ENCODE results near the gene HGFAC. TPM values are rescaled to one million over a fixed set of nuclear protein-coding genes. Genes with fewer than 3 reads are reported as not detected.

The HGFAC gene
- total RNA-seq, 2 experiments from 2014 or later, result 0.25 to 0.75 TPM

DNA sequence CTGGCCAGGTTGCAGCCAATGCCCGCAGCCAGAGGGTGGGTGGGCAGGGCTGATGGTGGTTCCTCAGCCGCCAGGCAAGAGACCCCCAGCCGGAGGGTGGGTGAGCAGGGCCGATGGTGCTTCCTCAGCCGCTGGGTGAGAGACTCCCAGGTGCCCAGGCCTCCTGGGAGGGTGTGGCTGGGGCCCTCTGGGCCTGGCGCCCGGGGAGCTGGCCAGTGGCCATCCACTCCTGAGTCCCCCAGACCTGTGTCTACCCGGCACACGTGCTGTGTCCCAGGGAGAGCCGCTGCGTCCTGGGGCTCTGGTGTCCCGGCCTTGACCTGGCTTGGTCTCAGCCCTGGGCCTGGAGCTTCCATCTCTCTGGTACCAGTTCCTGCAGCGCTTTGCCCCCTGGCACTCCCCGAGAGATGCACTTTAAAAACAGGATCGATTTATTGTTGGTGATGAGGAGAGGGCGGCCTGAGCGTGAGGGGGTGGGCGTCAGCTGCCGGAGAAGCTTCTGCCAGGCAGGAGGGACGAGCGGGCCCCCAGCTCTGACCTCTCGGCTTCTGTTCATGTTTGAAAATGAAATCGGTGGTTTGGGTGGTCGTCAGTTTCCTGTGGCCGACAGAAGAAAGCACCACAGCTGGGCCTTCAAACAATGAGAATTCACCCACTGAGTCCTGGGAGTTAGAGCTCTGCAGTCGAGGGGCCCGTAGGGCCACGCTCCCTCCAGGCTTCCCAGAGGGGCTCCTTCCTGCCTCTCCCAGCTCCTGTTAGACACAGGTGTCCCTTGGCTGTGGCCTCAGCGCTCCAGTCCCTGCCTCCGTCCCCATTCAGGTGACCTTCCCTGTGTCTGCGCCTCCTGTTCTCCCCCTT lies 27.8 kb downstream of the HGFAC start:
- Mint-ChIP-seq H3K4me1 (ENCODE audit: low read depth) (no peaks in the 10 kb centered on the region), H3K27ac (no peak overlapping the region), H3K36me3 (ENCODE audit: low read depth) (no peaks in the 10 kb centered on the region), H3K4me3 (no peak overlapping the region), H3K27me3 (peaks cover 11% of the 10 kb centered on the region), H3K9me3 (no peaks in the 10 kb centered on the region)
- CTCF ChIA-PET, result no interaction called here
- no peaks in the 10 kb centered on the region for H3K4me1 ChIP-seq (ENCODE audit: insufficient read depth, low read length)
- no peak for ATAC-seq (ENCODE audit: poor library complexity)
- TF ChIP-seq, protein P1, sequence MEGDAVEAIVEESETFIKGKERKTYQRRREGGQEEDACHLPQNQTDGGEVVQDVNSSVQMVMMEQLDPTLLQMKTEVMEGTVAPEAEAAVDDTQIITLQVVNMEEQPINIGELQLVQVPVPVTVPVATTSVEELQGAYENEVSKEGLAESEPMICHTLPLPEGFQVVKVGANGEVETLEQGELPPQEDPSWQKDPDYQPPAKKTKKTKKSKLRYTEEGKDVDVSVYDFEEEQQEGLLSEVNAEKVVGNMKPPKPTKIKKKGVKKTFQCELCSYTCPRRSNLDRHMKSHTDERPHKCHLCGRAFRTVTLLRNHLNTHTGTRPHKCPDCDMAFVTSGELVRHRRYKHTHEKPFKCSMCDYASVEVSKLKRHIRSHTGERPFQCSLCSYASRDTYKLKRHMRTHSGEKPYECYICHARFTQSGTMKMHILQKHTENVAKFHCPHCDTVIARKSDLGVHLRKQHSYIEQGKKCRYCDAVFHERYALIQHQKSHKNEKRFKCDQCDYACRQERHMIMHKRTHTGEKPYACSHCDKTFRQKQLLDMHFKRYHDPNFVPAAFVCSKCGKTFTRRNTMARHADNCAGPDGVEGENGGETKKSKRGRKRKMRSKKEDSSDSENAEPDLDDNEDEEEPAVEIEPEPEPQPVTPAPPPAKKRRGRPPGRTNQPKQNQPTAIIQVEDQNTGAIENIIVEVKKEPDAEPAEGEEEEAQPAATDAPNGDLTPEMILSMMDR (IDR thresholded peaks at IDR 0.05), result no peak
- no peak overlapping the region for H3K4me3 ChIP-seq (ENCODE audit: low read length)
- intact Hi-C loops (cut with DNase I, micrococcal nuclease), result no loop called here
- POLR2A ChIA-PET, result no interaction called here
- no peak overlapping the region for H3K27ac ChIP-seq (ENCODE audit: low read depth in 1 of 2, low read length in 2 of 2)
- H3K9me3 ChIP-seq (ENCODE audit: control insufficient read depth in 1 of 2, insufficient read depth in 1 of 2, low read length in 2 of 2), result peaks cover 0 to 5% of the 10 kb centered on the region in 2 experiments
- no peaks in the 10 kb centered on the region for H3K36me3 ChIP-seq (ENCODE audit: insufficient read depth, low read length)
- no peak for DNase-seq
- H3K27me3 ChIP-seq (ENCODE audit: control insufficient read depth in 1 of 2, insufficient read depth in 2 of 2, low read length in 2 of 2), result peaks cover 0 to 8% of the 10 kb centered on the region in 2 experiments

DNA sequence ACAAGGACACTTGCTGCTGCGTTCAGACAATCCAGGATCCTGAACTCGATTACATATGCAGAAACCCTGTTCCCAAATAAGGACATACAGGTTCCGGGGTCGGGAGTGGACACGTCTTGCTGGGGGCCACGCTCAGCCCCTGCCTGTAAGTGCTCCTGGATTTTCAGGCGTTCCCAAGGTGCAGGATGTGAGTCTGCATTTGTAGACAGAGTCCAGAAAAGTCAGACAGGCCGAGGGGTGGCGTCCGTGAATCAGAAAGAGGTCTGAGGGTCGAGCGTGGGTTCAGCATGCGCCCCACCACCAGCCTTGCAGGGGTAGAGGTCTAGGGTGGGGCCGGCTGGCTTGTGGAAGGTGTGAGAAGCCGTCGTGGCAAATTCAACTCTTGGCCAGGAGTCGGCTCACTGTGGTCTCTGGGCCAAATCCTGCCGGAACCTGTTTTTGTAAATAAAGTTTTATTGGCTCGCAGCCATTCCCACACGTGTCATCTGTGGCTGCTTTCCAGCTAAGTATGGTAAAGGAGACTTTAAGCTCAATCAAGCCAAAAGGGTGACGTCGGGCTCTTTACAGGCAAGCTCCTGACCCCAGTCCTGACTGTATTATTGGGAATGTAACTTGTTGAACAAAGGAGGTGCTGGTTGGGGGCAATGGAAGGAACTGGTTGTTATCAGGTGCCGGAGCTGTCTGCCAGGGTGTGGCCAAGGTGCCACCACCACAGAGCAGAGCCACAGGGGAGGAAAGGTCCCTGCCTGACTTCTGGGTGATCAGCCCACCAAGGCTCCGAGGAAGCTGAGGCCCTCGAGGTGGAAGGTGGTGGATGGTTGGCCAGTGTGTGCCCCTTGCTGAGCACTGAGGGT lies 28.7 kb downstream of the HGFAC start:
- H3K27me3 ChIP-seq (ENCODE audit: control insufficient read depth in 1 of 2, insufficient read depth in 2 of 2, low read length in 2 of 2), result peaks cover 0 to 6% of the 10 kb centered on the region in 2 experiments
- H3K4me3 Mint-ChIP-seq, result no peak overlapping the region
- H3K36me3 ChIP-seq (ENCODE audit: insufficient read depth, low read length), result no peaks in the 10 kb centered on the region
- no peaks in the 10 kb centered on the region for H3K9me3 Mint-ChIP-seq
- H3K27ac ChIP-seq (ENCODE audit: low read depth in 1 of 2, low read length in 2 of 2), result no peak overlapping the region
- DNase-seq (no peak), ATAC-seq (ENCODE audit: poor library complexity) (no peak)
- no peaks in the 10 kb centered on the region for H3K4me1 ChIP-seq (ENCODE audit: insufficient read depth, low read length)
- H3K4me1 Mint-ChIP-seq (ENCODE audit: low read depth), result no peaks in the 10 kb centered on the region
- H3K4me3 ChIP-seq (ENCODE audit: low read length), result no peak overlapping the region
- no peaks in the 10 kb centered on the region for H3K36me3 Mint-ChIP-seq (ENCODE audit: low read depth)
- TF ChIP-seq, protein P1 (IDR thresholded peaks at IDR 0.05), result no peak
- intact Hi-C loops (cut with DNase I, micrococcal nuclease), result no loop called here
- H3K9me3 ChIP-seq (ENCODE audit: control insufficient read depth in 1 of 2, insufficient read depth in 1 of 2, low read length in 2 of 2), result peaks cover 0 to 5% of the 10 kb centered on the region in 2 experiments
- no peak overlapping the region for H3K27ac Mint-ChIP-seq
- POLR2A ChIA-PET, result no interaction called here
- CTCF ChIA-PET, result interaction anchor here (1.3 kb wide), 1 partner anchor 10 kb away, joined by 3 read pairs; no protein-coding TSS in a partner anchor
- peaks cover 2% of the 10 kb centered on the region for H3K27me3 Mint-ChIP-seq

DNA sequence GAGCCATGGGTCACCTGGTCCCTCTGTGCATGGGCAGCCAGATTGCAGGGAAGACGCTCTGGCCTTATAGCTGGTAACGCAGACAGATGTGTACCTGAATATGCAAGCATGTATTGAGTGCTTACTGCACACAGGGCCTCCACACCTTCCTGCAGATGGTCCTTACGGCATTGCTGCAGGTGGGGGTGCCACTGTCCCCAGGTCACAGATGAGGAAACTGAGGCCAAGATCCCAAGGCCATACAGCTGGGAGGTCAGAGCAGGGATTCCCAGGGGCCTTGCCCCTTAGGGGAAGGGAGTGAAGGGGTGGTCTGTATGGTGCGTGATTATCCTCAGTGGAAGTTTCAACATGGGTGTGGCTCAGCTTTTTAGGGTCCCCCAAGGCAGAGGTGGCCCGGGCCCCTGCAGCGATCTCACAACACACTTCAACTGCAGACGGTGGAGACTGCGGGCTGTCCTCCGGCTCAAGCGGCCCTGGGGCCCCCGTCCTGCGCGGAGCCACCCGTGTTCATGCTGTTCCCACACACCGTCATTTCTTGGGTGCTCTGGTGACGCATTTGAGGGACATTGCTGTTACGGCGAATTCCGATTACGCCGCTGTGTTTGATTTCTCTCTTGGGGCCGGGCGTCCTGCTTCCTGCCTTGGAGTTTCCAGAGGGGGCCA lies 29.5 kb downstream of the HGFAC start:
- no peaks in the 10 kb centered on the region for H3K9me3 Mint-ChIP-seq
- no peak overlapping the region for H3K27ac Mint-ChIP-seq
- no peak overlapping the region for H3K4me3 Mint-ChIP-seq
- no peaks in the 10 kb centered on the region for H3K36me3 Mint-ChIP-seq (ENCODE audit: low read depth)
- Histone ChIP-seq H3K27ac (ENCODE audit: low read depth in 1 of 2, low read length in 2 of 2) (no peak overlapping the region), H3K4me1 (ENCODE audit: insufficient read depth, low read length) (no peaks in the 10 kb centered on the region), H3K4me3 (ENCODE audit: low read length) (no peak overlapping the region), H3K36me3 (ENCODE audit: insufficient read depth, low read length) (no peaks in the 10 kb centered on the region), H3K9me3 (ENCODE audit: control insufficient read depth in 1 of 2, insufficient read depth in 1 of 2, low read length in 2 of 2) (peaks cover 0 to 5% of the 10 kb centered on the region in 2 experiments), H3K27me3 (ENCODE audit: control insufficient read depth in 1 of 2, insufficient read depth in 2 of 2, low read length in 2 of 2) (peaks cover 0 to 6% of the 10 kb centered on the region in 2 experiments)
- ATAC-seq (ENCODE audit: poor library complexity), result no peak
- CTCF ChIA-PET, result interaction anchor here (1.3 kb wide), 1 partner anchor 9 kb away, joined by 3 read pairs; no protein-coding TSS in a partner anchor
- intact Hi-C loops (cut with DNase I, micrococcal nuclease), result no loop called here
- POLR2A ChIA-PET, result no interaction called here
- DNase-seq, result no peak
- no peaks in the 10 kb centered on the region for H3K27me3 Mint-ChIP-seq
- TF ChIP-seq, protein P1 (IDR thresholded peaks at IDR 0.05), result no peak
- no peaks in the 10 kb centered on the region for H3K4me1 Mint-ChIP-seq (ENCODE audit: low read depth)

Measured in CD4-positive, alpha-beta T cell (primary cell).